Dedifferentiated amniotic fluid mesenchymal stem cell (primary cell): Measurements from ENCODE around the gene GJA5.
"Not testable (repeated sequence)": the region's sequence is repeated elsewhere in the genome, so short reads cannot be mapped to it uniquely, and the experiment has no call there.

ENCODE experiments used
- DNase-seq: peaks from one replicate; pipeline ENCODE4 v3.0.0-alpha.2; 2016; ENCODE audit errors: extremely low spot score

The GJA5 gene

DNA sequence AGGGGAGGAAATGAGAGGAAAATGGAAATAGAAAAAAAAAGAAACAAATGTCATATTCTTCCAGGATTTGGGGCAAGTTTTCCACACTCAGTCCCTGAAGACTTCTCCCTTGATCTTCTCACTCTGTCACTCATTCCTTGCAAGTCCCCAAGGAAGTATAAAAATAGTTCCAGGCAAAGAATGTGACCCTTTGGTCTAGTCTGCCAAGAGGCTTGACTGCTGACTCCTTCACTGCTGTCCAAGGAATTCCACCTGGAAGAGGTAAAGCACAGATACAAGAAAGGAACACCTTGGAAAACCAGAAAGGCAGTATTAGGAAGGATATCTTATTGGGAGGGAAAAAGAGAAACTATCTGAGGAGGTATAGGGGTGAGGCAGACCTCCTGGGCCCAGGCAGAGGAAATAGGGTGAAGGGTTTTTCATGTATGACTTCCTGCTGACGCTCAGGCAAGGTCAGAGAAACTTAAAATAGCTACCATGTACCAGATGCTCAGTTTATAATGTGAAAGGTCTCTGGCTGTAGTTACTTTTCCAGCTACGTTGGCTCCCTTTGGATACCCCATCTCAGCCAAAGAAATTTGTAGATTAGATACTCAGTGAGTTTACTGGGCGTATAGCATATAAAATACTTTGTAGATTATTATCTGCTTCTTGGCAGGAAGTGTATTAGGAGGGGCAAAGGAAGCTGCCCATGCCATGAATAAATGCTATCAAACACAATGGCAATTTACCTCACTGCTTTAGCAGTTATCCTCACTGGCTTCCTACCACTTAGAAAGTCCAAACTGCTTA is 2.0 kb upstream of the GJA5 start:
- DNase-seq: no peak

DNA sequence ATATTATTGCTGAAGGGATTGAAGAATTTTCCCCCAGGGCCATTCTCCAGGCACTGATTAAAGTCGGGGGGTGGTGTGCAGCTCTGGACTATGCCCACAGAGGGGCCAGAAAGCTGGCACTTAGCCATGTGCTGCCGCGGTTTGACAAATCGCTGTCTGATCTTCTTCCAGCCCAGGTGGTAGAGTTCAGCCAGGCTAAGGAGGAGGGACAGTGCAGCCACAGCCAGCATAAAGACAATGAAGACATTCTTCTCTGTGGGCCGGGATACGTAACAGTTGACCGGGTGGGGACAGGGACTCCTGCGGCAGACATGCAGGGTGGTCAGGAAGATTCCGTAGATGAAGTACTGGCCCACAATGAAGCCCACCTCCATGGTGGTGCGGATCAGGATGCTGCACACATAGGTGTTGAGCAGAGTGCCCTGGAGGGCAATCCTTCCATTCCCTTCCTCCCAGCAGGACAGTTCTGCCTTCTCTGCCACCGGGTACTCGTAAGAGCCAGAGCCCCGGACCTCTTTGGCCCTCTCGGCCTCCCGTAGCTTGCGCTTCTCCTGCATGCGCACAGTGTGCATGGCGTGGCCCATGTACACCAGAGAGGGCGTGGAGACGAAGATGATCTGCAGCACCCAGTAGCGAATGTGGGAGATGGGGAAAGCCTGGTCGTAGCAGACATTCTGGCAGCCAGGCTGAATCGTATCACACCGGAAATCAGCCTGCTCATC is 1.9 kb downstream of the GJA5 start:
- no peak for DNase-seq

DNA sequence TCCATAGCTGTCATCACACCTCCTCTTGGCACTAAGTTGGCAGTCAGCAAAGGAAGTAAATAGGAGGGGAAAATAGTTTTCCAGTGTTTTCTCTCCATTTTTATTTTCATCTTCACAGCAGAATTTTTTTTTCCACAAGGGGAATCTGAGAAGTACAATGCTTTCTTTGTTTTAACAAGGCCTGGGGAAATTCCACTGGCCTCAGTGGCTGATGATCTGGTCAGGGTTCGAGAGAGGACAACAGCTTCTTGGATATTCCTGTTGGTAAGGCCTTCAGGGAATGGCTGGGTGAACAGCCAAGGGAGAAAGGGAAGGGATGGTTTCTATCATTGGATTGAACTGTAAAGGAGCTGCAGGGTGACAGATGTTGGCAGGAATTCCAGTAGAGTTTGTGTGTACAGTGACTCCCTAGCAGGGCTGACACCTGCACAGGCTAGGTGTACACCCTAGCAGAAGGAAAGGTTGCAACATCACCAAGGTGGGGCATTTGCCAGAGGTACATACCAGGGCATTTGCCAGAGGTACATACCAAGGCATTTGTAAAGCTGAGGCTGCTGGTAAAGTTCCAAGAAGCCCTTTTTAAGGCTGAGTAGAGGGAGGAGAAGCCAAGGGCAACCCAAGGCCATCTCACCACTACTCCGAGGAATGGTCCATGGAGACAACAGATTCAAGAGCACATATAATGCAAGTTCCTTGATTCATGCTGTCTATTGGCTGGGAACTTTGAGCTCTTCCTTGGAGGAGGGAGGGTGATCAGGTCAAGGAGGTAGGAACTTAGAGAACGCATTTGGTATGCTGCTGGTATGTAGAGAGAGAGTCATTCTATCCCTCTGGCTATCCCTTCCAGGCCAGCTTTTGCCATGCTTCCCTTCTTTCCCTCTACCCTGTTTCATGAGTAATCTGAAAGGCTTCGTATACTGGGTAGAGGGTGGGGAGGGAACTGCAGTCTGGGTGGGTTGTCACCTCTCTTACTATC is 3.1 kb downstream of the GJA5 start:
- no peak for DNase-seq

DNA sequence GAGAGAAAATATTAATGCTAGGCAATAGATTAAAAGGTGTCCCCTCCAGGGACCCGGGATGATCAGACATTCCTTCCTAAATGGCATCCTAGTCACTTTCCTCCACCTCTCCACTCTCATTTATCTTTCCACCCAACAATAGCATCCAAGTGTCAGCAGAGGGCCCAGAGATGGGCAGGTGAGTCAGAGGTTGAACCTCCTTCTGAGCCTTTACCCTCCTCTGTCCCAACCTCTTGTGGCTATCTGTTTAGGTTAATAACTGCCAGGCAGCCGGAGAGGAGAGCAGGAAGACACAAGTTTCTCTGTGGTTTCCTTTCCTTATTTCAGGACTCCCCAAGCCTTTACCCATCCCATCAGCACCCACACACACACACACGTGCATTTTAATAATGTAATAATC is 4.1 kb downstream of the GJA5 start:
- no peak for DNase-seq

DNA sequence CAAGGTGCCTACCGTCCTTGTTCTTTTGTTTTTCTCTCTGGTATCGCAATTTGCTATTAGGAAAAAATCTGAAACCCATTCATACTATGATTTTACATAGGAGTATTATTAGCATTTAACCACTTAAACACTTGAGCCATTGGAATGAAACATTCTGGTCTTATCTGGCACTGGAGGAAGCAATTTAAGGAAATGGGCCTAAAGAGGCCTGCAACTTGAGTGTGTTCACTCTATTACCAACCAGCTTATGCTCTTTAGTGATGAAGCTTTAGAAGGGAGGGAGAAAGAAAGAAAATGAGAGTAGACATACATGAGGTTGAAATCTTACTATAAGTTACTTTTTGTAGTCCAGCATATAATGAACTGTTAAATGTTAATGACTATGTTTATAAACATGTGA is 5.7 kb downstream of the GJA5 start:
- no peak for DNase-seq

DNA sequence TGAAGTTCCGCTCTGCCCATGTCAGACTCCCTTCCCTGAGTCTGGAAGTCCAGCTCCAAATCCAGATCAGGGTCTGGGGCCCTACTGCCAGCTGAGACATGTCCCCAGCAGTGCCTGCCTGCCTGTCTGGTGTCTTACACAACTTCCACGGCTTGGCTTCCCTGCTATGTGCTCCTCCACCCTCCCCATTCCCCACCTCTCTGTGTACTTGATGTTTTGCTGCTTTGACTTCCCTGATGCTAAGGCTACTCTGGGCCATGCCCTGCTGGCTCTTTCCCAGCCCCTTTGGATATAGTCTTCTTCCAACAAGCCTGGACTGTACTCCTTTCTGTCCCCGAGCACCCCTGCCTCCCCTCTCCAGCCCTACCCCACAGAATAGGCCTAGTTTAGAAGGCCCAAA is 7.3 kb downstream of the GJA5 start:
- no peak for DNase-seq

DNA sequence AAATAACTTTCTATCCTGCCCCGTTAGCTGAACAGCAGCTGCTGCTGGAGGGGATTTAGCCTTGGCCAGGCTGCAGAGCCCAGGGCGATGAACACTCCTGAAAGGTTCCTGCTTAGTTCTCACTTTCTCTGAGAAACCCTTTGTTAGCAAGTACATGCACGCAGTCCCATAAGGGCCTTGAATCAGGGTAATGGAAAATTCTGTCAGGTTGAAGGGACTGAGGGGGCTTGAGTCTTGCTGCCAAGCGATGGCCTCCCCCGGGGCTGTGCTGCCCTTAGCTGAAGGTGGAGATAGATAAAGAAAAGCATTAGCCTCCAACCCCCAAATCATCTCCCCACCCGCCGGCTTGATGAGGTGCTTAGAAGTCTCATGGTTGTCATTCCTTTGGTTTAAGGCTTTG is 7.9 kb downstream of the GJA5 start:
- no peak for DNase-seq

DNA sequence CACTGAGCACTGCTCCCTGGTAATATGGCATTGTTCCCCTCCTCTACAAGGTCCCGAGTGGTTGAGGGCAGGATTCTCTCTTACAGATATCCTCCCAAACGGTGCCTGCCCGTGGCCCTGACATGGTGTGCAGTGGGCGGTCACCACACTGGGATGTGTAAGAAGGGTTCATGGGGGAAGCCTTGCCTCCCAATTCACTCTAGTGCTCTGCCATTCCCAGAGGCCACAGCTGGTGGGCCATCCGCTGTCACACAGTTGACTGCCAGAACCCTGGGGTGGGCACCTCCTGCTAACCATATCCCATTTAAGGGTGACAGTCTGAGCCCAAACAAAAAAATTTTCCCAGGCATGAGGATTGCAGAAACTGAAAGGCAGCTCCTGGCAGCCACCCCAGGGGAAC is 9.1 kb downstream of the GJA5 start:
- no peak for DNase-seq

DNA sequence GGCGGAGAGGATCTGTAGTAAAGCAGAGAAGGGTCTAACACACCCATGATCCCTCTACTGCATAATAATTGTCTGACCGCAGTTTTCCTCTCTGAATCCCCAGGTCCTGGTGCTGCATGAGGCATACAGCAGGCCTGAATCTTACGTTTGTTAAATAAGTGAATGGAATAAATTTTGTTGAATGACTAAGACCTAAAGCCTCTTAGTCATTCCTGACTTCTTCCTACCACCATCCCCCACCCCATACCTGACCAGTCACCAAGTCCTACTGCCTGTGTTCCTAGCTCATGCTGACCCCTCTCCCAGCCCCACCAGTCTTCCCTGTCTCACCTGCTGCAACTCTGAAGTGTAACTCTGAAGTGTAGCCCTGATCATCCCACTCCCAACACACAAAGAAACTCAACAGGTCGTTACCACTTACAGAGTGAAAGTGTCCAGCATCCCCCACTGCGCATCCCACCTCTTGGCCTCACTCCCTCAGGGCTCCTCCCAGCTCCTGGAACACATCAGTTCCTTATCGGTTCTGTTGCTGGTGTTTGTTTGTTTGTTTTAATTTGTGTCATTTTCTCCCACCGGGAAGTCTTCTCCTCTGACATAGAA is 9.7 kb downstream of the GJA5 start:
- DNase-seq: no peak

DNA sequence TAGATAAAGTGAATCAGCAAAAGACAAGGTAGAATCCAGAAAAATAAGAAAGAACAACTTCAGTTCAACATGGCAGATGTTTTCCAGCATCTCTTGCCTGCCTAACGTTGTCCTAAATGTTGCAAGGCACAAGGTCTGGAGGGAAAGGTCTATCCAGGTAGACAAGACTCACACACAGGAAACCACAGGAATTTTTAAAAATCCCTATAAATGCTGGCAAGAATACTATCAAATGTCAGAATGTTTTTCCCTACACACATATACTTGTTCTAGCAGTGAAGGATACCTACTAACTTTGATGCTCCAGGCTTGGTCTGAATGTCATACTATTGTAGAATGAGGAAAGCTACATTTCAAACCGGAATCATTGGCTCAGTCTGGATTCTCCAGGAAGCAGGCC is 10.6 kb downstream of the GJA5 start:
- no peak for DNase-seq

DNA sequence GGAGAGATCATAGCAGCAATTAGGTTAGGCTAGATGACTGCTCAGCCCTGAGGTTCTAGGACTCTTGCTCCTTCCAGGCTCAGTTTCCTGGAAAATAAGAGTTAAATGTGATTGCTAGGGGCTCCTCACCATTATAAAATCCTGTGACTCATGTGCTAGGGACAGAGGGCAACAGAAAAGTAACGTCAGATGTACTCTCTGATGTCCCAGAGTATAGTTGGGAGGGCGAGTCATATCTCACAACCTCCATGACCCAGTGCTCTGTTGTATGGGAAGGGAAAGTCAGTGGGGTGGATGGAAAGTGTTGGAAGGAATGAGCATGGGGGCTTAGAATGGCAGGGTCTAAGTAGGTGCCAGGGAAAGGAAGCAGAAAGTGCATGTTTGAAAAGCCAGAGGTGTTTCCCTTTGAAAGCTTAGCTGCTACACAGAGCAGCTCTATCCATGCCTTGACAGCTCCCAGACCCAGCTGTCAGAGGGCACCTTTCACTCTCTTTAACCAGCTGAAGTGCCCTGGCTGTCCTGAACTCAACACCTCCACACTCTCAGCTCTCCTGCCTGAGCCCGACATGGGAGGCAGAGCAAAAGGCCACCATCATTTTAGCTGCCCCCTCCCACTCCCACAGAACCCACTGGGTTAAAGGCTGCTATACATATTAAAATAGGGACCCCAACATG is 11.6 kb downstream of the GJA5 start:
- DNase-seq: no peak

DNA sequence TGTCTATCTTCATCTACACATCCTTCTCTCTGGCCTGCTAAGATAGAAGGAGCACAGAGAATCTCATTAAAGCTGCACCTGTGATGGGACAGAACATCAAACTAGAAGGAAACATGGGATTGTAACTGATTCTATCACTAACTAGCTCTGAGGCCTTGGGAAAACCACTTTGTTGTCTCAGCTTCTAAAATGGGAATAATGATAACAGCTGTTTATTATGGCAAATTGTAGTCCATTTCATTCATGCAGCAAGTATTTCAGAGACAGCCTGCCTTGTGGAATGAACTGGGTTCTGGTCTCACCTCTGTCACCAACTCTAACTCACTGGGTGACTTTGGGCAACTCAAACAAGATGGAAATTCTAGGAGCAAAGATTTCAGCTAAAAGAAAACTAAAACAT is 12.4 kb downstream of the GJA5 start:
- DNase-seq: no peak

DNA sequence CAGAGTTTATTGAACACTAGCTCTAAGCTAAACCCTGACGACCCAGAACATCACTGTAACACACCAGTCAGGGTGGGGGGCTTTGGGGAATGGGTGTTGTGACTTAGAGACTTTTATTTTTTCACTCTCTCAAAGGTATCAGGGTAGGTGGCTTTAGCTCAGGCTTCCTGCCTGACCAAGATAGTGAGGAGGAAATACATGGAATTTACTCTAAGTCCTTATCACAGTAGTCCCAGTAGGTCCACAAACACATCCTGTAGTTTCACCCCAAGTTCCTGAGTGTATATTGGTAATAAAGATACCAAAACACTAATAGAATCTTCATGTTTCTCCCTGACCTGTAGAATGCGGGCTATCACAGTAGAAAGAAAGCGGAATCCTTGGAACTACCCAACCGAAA is 15.1 kb downstream of the GJA5 start:
- no peak for DNase-seq

DNA sequence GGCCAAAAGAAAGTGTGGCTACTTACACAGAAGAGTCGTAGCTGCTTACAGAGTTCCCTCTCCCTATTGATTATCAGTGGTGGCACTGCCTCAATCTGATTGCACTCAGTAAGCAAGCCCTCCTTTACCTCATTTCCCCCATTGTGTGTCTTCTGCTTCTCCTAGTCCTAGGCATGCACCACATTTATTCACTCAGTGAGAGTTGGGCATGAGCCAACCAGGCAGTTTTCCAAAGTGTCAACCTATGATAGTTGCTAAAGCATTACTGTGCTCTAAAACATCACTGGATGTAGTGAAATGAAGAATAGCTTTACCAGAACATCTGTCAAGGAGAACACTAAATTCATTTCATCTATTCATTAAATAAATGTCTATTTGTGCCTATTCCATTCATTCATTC is 19.3 kb downstream of the GJA5 start:
- no peak for DNase-seq

DNA sequence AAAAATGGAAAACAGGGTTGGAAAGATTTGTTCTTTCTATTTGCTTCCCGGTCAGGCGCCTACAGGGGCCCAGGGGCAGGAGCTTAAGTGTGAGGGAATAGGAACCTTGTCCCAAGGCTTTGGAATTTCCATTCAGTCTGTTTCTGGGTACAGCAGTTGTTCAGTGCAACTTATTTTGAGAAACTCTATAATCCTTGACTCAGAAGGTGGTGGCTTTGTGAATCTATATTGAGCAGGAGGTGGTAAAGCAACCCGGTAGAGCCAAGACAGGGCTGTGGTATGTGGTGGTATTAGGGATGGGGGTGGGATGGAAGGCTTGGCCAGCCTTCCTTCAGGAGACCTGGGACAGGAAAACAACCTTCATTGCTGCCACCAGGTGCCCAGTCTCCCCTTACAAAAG is 20.0 kb downstream of the GJA5 start:
- DNase-seq: no peak

DNA sequence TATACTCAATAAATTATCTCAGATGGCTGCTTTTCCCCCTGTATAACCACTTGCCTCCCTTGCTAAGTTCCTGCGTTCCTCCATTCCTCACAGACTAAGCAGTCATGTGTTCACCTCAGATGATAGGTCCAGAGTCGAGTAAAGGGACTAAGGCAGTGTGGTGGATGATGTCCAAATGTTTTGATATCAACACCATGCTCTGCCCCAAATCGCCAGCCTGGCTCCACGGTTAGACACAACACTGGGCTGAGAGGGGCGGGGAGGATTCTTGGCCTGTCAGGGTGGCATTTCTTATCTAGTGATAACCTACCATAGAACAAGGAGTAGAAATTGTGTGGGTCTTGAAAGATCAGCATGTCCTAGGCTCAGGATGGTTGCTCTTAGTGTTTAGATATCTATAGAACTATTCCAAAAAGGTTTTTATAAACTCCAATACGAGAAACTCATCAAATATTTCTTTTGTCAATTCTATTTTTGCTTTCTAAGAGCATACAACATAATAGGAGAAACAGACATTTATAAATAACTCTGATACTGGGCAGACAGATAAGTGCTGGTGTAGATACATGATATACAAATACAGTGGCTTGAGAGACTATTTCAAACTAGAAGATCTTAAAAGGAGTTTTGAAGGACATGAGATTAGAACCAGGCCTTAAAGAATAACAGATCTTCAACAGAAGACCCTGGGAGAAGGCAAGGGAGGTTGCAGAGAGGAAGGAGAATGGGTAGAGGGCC is 21.5 kb downstream of the GJA5 start:
- DNase-seq: no peak

DNA sequence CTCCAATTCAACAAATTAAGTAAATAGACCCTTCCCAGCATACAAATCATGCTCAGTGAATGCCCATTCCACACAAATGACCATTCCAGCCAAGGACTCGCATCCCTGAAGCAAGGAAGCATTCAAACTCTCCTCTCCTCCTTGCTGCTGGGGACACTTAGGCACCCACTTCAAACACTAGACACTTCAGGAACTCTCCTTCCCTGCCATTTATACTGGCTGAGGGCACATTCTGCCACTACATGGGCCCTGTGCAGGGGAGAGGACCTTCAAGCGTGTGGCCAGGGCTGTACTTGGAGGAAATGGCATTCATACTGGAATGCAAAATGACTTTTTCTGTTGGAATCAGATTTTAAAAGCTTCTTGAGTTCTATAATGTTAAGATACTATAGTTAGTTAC is 22.3 kb downstream of the GJA5 start:
- no peak for DNase-seq

DNA sequence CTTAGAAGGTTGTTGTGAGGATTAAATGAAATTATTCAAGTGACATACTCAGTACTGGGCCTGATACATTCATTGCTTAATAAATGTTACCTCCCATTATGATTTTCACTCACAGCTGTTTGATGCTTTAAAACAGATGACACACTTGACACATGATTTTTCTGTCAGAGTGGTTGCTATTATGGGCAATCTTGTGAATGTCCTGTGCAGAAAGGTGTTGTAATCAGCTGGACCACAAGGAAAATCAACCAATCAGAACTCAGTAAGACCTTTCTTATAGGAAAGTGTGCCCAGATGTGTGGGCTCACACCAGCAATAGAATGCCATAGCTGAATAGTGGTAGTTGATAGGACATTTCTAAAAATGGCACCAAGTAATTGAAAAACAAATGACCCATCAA is 23.5 kb downstream of the GJA5 start:
- DNase-seq: no peak

DNA sequence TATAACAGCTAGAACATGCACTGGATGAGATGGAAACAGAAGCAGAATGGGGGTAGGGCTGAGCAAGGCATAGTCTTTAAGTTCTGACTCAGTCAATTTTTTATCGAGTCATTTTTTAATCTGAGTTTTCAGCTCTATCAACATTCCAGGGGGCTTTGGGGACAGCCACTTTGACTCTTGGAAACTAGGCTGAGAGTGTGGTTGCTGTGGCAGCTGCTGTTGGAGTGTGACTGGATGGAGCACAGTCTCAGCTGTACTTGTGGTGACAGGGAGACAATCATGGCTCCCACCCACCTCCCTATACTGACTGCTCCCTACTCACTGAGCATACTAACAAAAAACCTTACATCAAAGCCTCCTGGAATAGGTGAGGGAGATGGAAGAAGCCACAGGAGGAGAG is 25.0 kb downstream of the GJA5 start:
- DNase-seq: no peak

DNA sequence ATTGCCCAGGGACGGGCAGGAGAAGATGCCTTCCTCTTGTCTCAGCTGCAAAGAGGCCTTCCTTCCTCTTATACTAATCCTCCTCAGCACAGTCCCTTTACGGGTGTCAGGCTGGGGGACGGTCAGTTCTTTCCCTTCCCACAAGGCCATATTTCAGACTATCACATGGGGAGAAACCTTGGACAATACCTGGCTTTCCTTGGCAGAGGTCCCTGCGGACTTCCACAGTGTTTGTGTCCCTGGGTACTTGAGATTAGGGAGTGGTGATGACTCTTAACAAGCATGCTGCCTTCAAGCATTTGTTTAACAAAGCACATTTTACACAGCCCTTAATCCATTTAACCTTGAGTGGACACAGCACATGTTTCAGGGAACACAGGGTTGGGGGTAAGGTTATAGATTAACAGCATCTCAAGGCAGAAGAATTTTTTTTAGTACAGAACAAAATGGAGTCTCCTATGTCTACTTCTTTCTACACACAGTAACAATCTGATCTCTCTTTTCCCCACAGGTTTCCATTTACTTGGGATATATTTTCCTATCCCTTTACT is 26.0 kb downstream of the GJA5 start:
- DNase-seq: not testable (repeated sequence)
